GM23248 (cell line): ENCODE results near the gene ZNF91. TPM values are rescaled to one million over a fixed set of nuclear protein-coding genes. Genes with fewer than 3 reads are reported as not detected.

ENCODE experiments used
- DNase-seq: peaks from one replicate; pipeline ENCODE4 v3.0.0-alpha.2; 2015
- H2AFZ ChIP-seq: fragments of 200-600 bp; sonication (generic); 2 replicates; pipeline ENCODE4 v1.6.1; 2016; ENCODE audit warnings: antibody characterized with exemption
- H3F3A ChIP-seq: fragments of 200-600 bp; sonication (generic); 2 replicates; pipeline ENCODE4 v1.6.1; 2016; ENCODE audit warnings: mild to moderate bottlenecking, antibody characterized with exemption, mixed run types; ENCODE audit not compliant: insufficient read depth
- H3K27ac ChIP-seq: fragments of 200-600 bp; sonication (generic); 2 replicates; pipeline ENCODE4 v1.5.1; 2016; ENCODE audit warnings: mild to moderate bottlenecking
- H3K27me3 ChIP-seq: fragments of 200-600 bp; sonication (generic); replicated peaks from 2 replicates; pipeline ENCODE4 v1.6.1; 2016; ENCODE audit warnings: mild to moderate bottlenecking; ENCODE audit not compliant: insufficient read depth
- H3K36me3 ChIP-seq: fragments of 200-600 bp; sonication (generic); 2 replicates; pipeline ENCODE4 v1.6.1; 2016; ENCODE audit warnings: low read depth, mild to moderate bottlenecking
- H3K4me1 ChIP-seq: fragments of 200-600 bp; sonication (generic); 2 replicates; pipeline ENCODE4 v1.6.1; 2016; ENCODE audit warnings: mild to moderate bottlenecking; ENCODE audit not compliant: insufficient read depth
- H3K4me2 ChIP-seq: fragments of 200-600 bp; sonication (generic); one replicate; pipeline ENCODE4 v1.6.1; 2016; ENCODE audit warnings: mild to moderate bottlenecking; ENCODE audit not compliant: unreplicated experiment
- H3K4me3 ChIP-seq: fragments of 200-600 bp; sonication (generic); 2 replicates; pipeline ENCODE4 v1.5.1; 2016; ENCODE audit warnings: mild to moderate bottlenecking
- H3K79me2 ChIP-seq: fragments of 200-600 bp; sonication (generic); 2 replicates; pipeline ENCODE4 v1.6.1; 2016; ENCODE audit warnings: mild to moderate bottlenecking; ENCODE audit not compliant: insufficient read depth
- H3K9ac ChIP-seq: fragments of 200-600 bp; sonication (generic); 2 replicates; pipeline ENCODE4 v1.6.1; 2016; ENCODE audit warnings: mild to moderate bottlenecking
- H3K9me2 ChIP-seq: fragments of 200-600 bp; sonication (generic); 2 replicates; pipeline ENCODE4 v1.6.1; 2016; ENCODE audit warnings: mixed run types, mild to moderate bottlenecking, moderate library complexity; ENCODE audit not compliant: insufficient read depth
- H3K9me3 ChIP-seq: fragments of 200-600 bp; sonication (generic); one replicate; pipeline ENCODE4 v1.6.1; 2017; ENCODE audit warnings: low read depth
- H4K20me1 ChIP-seq: fragments of 200-600 bp; sonication (generic); 2 replicates; pipeline ENCODE4 v1.6.0; 2016; ENCODE audit not compliant: insufficient read depth
- EZH2 ChIP-seq: fragments of 200-600 bp; sonication (generic); IDR thresholded peaks from 2 replicates; pipeline ENCODE4 v1.6.1; 2018; ENCODE audit warnings: antibody characterized with exemption, mild to moderate bottlenecking; ENCODE audit not compliant: insufficient read depth, poor library complexity, severe bottlenecking
- EZH2phosphoT487 ChIP-seq: fragments of 200-600 bp; sonication (generic); IDR thresholded peaks from 2 replicates; pipeline ENCODE4 v1.6.1; 2018; ENCODE audit warnings: antibody characterized with exemption, moderate library complexity, mild to moderate bottlenecking, low read depth; ENCODE audit not compliant: insufficient read depth
- WGBS, 2 experiments: methylation state at CpG; one replicate each; pipeline ENCODE4 v1.1.6; 2015 to 2017; ENCODE audit warnings: low lambda C conversion rate in 2 of 2, low coverage in 1 of 2; ENCODE audit errors: missing lambda C conversion rate in 2 of 2; 5-methylcytosine and 5-hydroxymethylcytosine counted together
- in situ Hi-C: fragments of 300-500 bp; cut with MboI; formaldehyde crosslinking; loops from 2 replicates; pipeline ENCODE4 v1.15.0; 2020
- polyA plus RNA-seq: library from polyadenylated mRNA; unstranded; fragments of >200 nt; fragmentation: Nextera tagmentation; extraction: Ambion mirVana; gene quantifications from 2 replicates; pipeline ENCODE4 v1.2.1, GENCODE V29; 2016
- total RNA-seq: library from RNA; depleted of rRNA; stranded (reverse); fragments of >200 nt; shearing (Covaris generic); gene quantifications from 2 replicates; pipeline ENCODE4 v1.2.3, GENCODE V29; 2014

ZNF91 gene
- total and polyA plus RNA-seq, 2 experiments from 2014 or later: 8.2 to 10.5 TPM

DNA sequence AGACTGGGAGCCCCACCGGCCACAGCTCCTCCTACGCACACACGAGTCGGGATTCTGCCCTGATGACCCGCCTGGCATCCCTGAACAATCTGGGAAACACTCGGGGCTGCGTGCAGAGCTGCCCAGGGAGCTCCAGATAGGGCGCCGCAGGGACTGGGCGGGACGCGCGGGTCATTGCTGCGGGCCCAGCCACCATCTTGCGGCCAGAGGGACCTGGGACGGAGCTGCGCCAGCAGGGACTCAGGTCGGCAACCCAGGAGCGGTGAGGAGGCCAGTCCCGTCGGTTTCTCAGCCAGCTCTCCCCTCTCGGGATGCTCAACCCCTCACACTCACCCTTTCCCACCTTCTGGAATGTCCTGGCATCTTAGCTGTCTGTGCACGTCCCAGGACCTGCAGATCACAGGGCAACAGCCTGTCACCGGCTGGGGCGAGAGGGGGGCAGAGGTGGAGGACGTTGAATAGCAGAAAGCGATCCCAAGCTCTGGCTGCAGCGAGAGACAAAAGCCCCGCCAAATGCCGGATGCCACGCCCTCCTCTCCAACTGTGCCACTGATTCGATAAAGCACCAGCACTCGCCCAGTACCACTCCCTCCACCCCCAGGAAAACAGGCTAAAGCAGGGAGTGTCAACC is 20.4 kb upstream of the ZNF91 start:
- peak; percentile 25 for DNase-seq
- no peaks in the 10 kb centered on the region for H3K79me2 ChIP-seq
- H4K20me1 ChIP-seq: no peaks in the 10 kb centered on the region
- no peaks in the 10 kb centered on the region for H3K4me1 ChIP-seq
- no peaks in the 10 kb centered on the region for H3K9me3 ChIP-seq
- in situ Hi-C loops: no loop called here
- no peaks in the 10 kb centered on the region for H3F3A ChIP-seq
- peak overlapping the region; percentile 33; the same call in 1 of the 2 replicates for H3K4me3 ChIP-seq
- no peaks in the 10 kb centered on the region for H3K9me2 ChIP-seq
- no peaks in the 10 kb centered on the region for H3K27me3 ChIP-seq
- no peaks in the 10 kb centered on the region for H3K36me3 ChIP-seq
- peak overlapping the region; percentile 45 for H2AFZ ChIP-seq
- no peak overlapping the region for H3K27ac ChIP-seq
- TF ChIP-seq EZH2phosphoT487 (no peak), EZH2 (no peak)
- WGBS, 2 experiments: 2 to 4% methylated on average over 28 to 33 of the region's 33 CpGs
- H3K4me2 ChIP-seq: no peak overlapping the region
- H3K9ac ChIP-seq: no peak overlapping the region

DNA sequence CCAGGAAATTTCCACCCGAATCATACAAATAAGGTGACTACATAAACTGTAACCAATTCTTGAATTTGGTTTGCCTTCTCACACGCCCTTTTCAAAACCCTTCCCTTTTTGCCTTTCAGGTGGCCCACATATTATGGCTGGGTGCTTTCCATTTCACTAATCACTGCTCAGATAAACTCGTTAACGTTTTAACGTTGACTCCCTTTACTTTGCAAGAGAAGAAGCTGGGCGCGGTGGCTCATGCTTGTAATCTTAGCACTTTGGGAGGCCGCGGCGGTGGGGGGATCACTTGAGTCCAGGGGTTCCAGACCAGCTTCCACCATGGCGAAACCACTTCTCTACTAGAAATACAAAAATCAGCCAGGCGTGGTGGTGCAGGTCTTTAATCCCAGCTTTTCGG is 19.8 kb upstream of the ZNF91 start:
- no peaks in the 10 kb centered on the region for H3K36me3 ChIP-seq
- no peak for DNase-seq
- no peaks in the 10 kb centered on the region for H3K4me1 ChIP-seq
- no peaks in the 10 kb centered on the region for H3K79me2 ChIP-seq
- peak overlapping the region; percentile 45; the same call in 1 of the 2 replicates for H2AFZ ChIP-seq
- H3K4me2 ChIP-seq: no peak overlapping the region
- 0 out of 2 replicates have a peak overlapping the region, but pooled peaks have one; percentile 33 for H3K4me3 ChIP-seq
- WGBS, 2 experiments: 10% methylated on average over 13 of the region's 13 CpGs
- H3K9me3 ChIP-seq: no peaks in the 10 kb centered on the region
- no peaks in the 10 kb centered on the region for H4K20me1 ChIP-seq
- in situ Hi-C loops: no loop called here
- no peak overlapping the region for H3K27ac ChIP-seq
- H3K27me3 ChIP-seq: no peaks in the 10 kb centered on the region
- TF ChIP-seq EZH2phosphoT487 (no peak), EZH2 (no peak)
- H3K9me2 ChIP-seq: no peaks in the 10 kb centered on the region
- no peak overlapping the region for H3K9ac ChIP-seq
- H3F3A ChIP-seq: no peaks in the 10 kb centered on the region

- no peaks in the 10 kb centered on the region for H3K4me1 ChIP-seq
- in situ Hi-C loops: no loop called here
- no peaks in the 10 kb centered on the region for H3K36me3 ChIP-seq
- H3K9me2 ChIP-seq: no peaks in the 10 kb centered on the region
- H3K9me3 ChIP-seq: no peaks in the 10 kb centered on the region
- no peak for TF ChIP-seq EZH2
- TF ChIP-seq EZH2phosphoT487: no peak
- no peaks in the 10 kb centered on the region for H3K79me2 ChIP-seq
- H3K9ac ChIP-seq: no peak overlapping the region
- WGBS, 2 experiments: 48 to 64% methylated on average over 1 of the region's 1 CpG
- H3K27ac ChIP-seq: no peak overlapping the region
- DNase-seq: no peak
- H2AFZ ChIP-seq: no peak overlapping the region
- no peaks in the 10 kb centered on the region for H3F3A ChIP-seq
- H3K4me3 ChIP-seq: no peak overlapping the region
- no peak overlapping the region for H3K4me2 ChIP-seq
- no peaks in the 10 kb centered on the region for H4K20me1 ChIP-seq
- H3K27me3 ChIP-seq: no peaks in the 10 kb centered on the region
These were observed 14.9 kb upstream of the ZNF91 start for GRCh38 chr19:23410155-23410554.

DNA sequence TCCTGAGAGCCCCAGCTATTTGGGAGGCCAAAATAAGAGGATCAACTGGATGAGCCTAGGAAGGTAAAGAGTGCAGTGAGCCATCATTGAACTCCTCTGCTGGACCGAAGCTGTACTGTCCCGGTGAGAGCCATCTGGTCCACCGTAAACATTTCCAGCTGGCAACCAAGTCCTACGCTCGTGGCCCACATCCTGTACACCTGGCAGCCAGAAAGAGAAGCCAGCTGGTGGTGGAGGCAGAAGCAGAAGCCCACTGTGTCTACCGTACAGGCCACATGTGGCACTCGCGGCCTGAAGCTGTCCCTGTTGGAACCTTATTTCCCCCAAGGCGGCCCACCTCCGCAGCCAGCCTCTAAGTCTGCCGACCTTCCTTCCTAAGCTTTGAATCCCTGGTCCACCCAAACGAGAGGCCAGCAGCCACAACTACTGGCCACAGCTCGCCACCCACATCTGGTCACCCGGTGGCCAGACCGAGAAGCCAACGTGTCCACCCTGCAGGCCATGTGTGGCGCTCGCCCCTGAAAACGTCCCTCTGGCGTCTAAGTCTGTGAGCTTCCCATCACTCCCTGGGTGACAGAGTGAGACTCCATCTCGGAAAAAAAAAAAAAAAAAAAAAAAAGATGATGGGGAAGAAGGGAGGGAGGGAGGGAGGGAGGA is 14.2 kb upstream of the ZNF91 start:
- in situ Hi-C loops: no loop called here
- TF ChIP-seq EZH2phosphoT487 (no peak), EZH2 (no peak)
- no peak overlapping the region for H3K27ac ChIP-seq
- H3K9me2 ChIP-seq: no peaks in the 10 kb centered on the region
- H3K27me3 ChIP-seq: no peaks in the 10 kb centered on the region
- H2AFZ ChIP-seq: no peak overlapping the region
- no peak overlapping the region for H3K4me2 ChIP-seq
- WGBS, 2 experiments: 34 to 37% methylated on average over 20 to 21 of the region's 21 CpGs
- H3K36me3 ChIP-seq: no peaks in the 10 kb centered on the region
- H3K9ac ChIP-seq: no peak overlapping the region
- H3K4me3 ChIP-seq: no peak overlapping the region
- no peak for DNase-seq
- H3K79me2 ChIP-seq: no peaks in the 10 kb centered on the region
- H4K20me1 ChIP-seq: no peaks in the 10 kb centered on the region
- H3K9me3 ChIP-seq: no peaks in the 10 kb centered on the region
- H3K4me1 ChIP-seq: no peaks in the 10 kb centered on the region
- H3F3A ChIP-seq: no peaks in the 10 kb centered on the region
